ENCODE results near the gene C16orf78. TPM values are rescaled to one million over a fixed set of nuclear protein-coding genes. Genes with fewer than 3 reads are reported as not detected.

C16orf78 gene
- total and polyA plus RNA-seq, 2 of the 8 experiments (the other 6 are each of a cell fraction or from before 2014, with no cell fraction given), result not detected

- H2BK15ac ChIP-seq (ENCODE audit: low read length), result no peak overlapping the region
- H2BK20ac ChIP-seq (ENCODE audit: low read length), result no peak overlapping the region
- no peak for DNase-seq (ENCODE audit: low read depth in 1 of 2, low spot score in 2 of 2)
- H4K20me1 ChIP-seq (replicated peaks in 1 of 2; ENCODE audit: control insufficient read depth in 1 of 2, insufficient read depth in 2 of 2, low read length in 2 of 2), result no peaks in the 10 kb centered on the region
- H3K4ac ChIP-seq (replicated peaks; ENCODE audit: insufficient read length, low read depth, low read length), result no peak overlapping the region
- ChIA-PET POLR2A (ENCODE audit: partially characterized antibody) (interaction anchor here (1.1 kb wide), 1 partner anchor 230 kb away, joined by 3 read pairs; no protein-coding TSS in a partner anchor), CTCF (ENCODE audit: partially characterized antibody) (interaction anchor here (1.1 to 1.3 kb wide), 2 partner anchors 9 to 58 kb away, joined by 3 to 4 read pairs; no protein-coding TSS in a partner anchor)
- no peak overlapping the region for H3K23ac ChIP-seq (ENCODE audit: insufficient read length)
- no peak overlapping the region for H2AK5ac ChIP-seq (ENCODE audit: low read depth, low read length)
- H2AFZ ChIP-seq (ENCODE audit: low read length), result no peak overlapping the region
- H3K36me3 ChIP-seq (ENCODE audit: control insufficient read depth in 2 of 4, insufficient read depth in 4 of 4, low read length in 3 of 4), result no peaks in the 10 kb centered on the region
- H3K4me1 ChIP-seq (replicated peaks in 1 of 4; ENCODE audit: control insufficient read depth in 3 of 4, insufficient read depth in 4 of 4, low read length in 3 of 4), result no peaks in the 10 kb centered on the region
- no peak overlapping the region for H4K8ac ChIP-seq (ENCODE audit: extremely low read depth, insufficient read depth, low read length)
- H3K18ac ChIP-seq (ENCODE audit: extremely low read depth, low read length), result no peak overlapping the region
- no peaks in the 10 kb centered on the region for H3K27me3 ChIP-seq (replicated peaks in 1 of 4; ENCODE audit: control insufficient read depth in 3 of 4, extremely low read depth in 1 of 4, insufficient read depth in 3 of 4, low read length in 3 of 4)
- H2BK5ac ChIP-seq (ENCODE audit: low read depth, low read length), result no peak overlapping the region
- WGBS, 2 experiments (ENCODE audit: extremely low coverage in 1 of 2, insufficient coverage in 1 of 2, insufficient read length in 1 of 2, insufficient replicate concordance in 2 of 2, low coverage in 1 of 2, low lambda C conversion rate in 2 of 2, missing lambda C conversion rate in 1 of 2), result 82% methylated on average over 8 of the region's 8 CpGs; no CpG with 5 or more reads in 1 of the 2 experiments
- H4K5ac ChIP-seq (ENCODE audit: insufficient read length, low read depth, low read length), result no peak overlapping the region
- no peak overlapping the region for H2BK120ac ChIP-seq (replicated peaks; ENCODE audit: low read depth, low read length)
- H3K9me3 ChIP-seq (ENCODE audit: insufficient read depth in 2 of 2, low read depth in 1 of 2, low read length in 1 of 2), result no peaks in the 10 kb centered on the region
- no peak overlapping the region for H3K14ac ChIP-seq (ENCODE audit: insufficient read length)
- no peaks in the 10 kb centered on the region for H3K79me1 ChIP-seq (ENCODE audit: low read depth, low read length)
- no peak overlapping the region for H3K4me2 ChIP-seq (ENCODE audit: insufficient read depth in 1 of 2, low read depth in 2 of 2, low read length in 2 of 2)
- H3K56ac ChIP-seq (replicated peaks; ENCODE audit: insufficient read length, low read depth, low read length), result no peak overlapping the region
- H3K27ac ChIP-seq (ENCODE audit: low read depth, low read length), result no peak overlapping the region
- no peak overlapping the region for H3K4me3 ChIP-seq (ENCODE audit: extremely low read depth in 1 of 4, insufficient read depth in 2 of 4, low read depth in 3 of 4, low read length in 4 of 4)
- H4K91ac ChIP-seq (replicated peaks; ENCODE audit: insufficient read length, low read length), result no peak overlapping the region
- H3K79me2 ChIP-seq (ENCODE audit: control insufficient read depth in 1 of 2, insufficient read depth in 2 of 2, low read length in 2 of 2), result no peaks in the 10 kb centered on the region
- FAIRE-seq, result no peak
- no peak overlapping the region for H2BK12ac ChIP-seq (ENCODE audit: low read depth, low read length)
- H3K9ac ChIP-seq (replicated peaks in 1 of 4; ENCODE audit: extremely low read depth in 1 of 4, low read depth in 3 of 4, low read length in 3 of 4), result no peak overlapping the region
- H3K23me2 ChIP-seq (ENCODE audit: low read depth, low read length), result no peaks in the 10 kb centered on the region
- no peak for TF ChIP-seq CREB1 (IDR thresholded peaks at IDR 0.05)
- TF ChIP-seq, protein P1, sequence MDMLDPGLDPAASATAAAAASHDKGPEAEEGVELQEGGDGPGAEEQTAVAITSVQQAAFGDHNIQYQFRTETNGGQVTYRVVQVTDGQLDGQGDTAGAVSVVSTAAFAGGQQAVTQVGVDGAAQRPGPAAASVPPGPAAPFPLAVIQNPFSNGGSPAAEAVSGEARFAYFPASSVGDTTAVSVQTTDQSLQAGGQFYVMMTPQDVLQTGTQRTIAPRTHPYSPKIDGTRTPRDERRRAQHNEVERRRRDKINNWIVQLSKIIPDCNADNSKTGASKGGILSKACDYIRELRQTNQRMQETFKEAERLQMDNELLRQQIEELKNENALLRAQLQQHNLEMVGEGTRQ (IDR thresholded peaks at IDR 0.05; ENCODE audit: low read length), result no peak
- TF ChIP-seq SUZ12 (IDR thresholded peaks at IDR 0.05; ENCODE audit: low read length), result no peak
- TF ChIP-seq KDM1A (IDR thresholded peaks at IDR 0.05; ENCODE audit: borderline replicate concordance, low read length), result no peak
- no peak for TF ChIP-seq SIX5 (IDR thresholded peaks at IDR 0.05; ENCODE audit: low read depth, low read length)
- TF ChIP-seq TBP (IDR thresholded peaks at IDR 0.05; ENCODE audit: low read depth, low read length), result no peak
- TF ChIP-seq, protein P2, sequence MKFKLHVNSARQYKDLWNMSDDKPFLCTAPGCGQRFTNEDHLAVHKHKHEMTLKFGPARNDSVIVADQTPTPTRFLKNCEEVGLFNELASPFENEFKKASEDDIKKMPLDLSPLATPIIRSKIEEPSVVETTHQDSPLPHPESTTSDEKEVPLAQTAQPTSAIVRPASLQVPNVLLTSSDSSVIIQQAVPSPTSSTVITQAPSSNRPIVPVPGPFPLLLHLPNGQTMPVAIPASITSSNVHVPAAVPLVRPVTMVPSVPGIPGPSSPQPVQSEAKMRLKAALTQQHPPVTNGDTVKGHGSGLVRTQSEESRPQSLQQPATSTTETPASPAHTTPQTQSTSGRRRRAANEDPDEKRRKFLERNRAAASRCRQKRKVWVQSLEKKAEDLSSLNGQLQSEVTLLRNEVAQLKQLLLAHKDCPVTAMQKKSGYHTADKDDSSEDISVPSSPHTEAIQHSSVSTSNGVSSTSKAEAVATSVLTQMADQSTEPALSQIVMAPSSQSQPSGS (IDR thresholded peaks at IDR 0.05; ENCODE audit: low read length), result no peak
- no peak for TF ChIP-seq BACH1 (IDR thresholded peaks at IDR 0.05; ENCODE audit: low read length)
- no peak for TF ChIP-seq CBX8 (IDR thresholded peaks at IDR 0.05; ENCODE audit: borderline replicate concordance, low read depth, low read length)
- TF ChIP-seq BCL11A (IDR thresholded peaks at IDR 0.05; ENCODE audit: low read depth in 2 of 2, low read length in 2 of 2), result no peak
Observed at GRCh38 chr16:49342336-49343265, 31.0 kb upstream of the C16orf78 start.
